Loucy (cell line): ENCODE data around the gene MRS2.

Experiments
- EZH2phosphoT487 ChIP-seq: fragments of 200-600 bp; IDR thresholded peaks from 2 replicates; pipeline ENCODE4 v1.6.1; 2018; ENCODE audit warnings: antibody characterized with exemption, mild to moderate bottlenecking, moderate library complexity, borderline replicate concordance
- TF ChIP-seq, protein P1 (sequence below): fragments of 200-600 bp; sonication (generic); conservative IDR thresholded peaks from 2 replicates; pipeline ENCODE4 v1.5.1; 2014; ENCODE audit warnings: mild to moderate bottlenecking, antibody characterized with exemption, low read length

DNA sequence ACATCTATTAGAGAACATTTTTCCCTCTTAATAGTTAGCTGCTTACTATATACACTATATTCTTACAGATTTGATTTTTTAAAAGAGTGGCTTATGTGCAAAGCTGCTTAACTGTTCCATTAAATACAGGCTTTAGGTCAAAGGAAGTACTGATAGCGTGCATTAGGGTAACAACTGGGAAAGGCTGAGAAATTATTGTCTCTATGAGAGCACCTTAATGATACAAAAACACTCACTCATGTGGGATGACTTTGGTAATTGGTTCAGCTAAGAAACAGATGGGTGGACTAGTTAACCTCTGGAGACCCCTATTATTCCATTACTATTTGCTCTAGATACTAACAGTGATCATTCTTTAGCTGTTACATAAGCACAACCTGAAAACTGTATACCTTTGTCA, 48.9 kb upstream of the MRS2 start:
- TF ChIP-seq, protein P1, sequence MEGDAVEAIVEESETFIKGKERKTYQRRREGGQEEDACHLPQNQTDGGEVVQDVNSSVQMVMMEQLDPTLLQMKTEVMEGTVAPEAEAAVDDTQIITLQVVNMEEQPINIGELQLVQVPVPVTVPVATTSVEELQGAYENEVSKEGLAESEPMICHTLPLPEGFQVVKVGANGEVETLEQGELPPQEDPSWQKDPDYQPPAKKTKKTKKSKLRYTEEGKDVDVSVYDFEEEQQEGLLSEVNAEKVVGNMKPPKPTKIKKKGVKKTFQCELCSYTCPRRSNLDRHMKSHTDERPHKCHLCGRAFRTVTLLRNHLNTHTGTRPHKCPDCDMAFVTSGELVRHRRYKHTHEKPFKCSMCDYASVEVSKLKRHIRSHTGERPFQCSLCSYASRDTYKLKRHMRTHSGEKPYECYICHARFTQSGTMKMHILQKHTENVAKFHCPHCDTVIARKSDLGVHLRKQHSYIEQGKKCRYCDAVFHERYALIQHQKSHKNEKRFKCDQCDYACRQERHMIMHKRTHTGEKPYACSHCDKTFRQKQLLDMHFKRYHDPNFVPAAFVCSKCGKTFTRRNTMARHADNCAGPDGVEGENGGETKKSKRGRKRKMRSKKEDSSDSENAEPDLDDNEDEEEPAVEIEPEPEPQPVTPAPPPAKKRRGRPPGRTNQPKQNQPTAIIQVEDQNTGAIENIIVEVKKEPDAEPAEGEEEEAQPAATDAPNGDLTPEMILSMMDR, result no peak
- no peak for TF ChIP-seq EZH2phosphoT487
